ENCODE measurements around the gene DPP6. TPM values are rescaled to one million over a fixed set of nuclear protein-coding genes. Genes with fewer than 3 reads are reported as not detected.

DPP6 gene
- total and polyA plus RNA-seq, 9 of the 15 experiments (the other 6 are each of a cell fraction or from before 2014, with no cell fraction given): not detected

- TF ChIP-seq, protein P1, sequence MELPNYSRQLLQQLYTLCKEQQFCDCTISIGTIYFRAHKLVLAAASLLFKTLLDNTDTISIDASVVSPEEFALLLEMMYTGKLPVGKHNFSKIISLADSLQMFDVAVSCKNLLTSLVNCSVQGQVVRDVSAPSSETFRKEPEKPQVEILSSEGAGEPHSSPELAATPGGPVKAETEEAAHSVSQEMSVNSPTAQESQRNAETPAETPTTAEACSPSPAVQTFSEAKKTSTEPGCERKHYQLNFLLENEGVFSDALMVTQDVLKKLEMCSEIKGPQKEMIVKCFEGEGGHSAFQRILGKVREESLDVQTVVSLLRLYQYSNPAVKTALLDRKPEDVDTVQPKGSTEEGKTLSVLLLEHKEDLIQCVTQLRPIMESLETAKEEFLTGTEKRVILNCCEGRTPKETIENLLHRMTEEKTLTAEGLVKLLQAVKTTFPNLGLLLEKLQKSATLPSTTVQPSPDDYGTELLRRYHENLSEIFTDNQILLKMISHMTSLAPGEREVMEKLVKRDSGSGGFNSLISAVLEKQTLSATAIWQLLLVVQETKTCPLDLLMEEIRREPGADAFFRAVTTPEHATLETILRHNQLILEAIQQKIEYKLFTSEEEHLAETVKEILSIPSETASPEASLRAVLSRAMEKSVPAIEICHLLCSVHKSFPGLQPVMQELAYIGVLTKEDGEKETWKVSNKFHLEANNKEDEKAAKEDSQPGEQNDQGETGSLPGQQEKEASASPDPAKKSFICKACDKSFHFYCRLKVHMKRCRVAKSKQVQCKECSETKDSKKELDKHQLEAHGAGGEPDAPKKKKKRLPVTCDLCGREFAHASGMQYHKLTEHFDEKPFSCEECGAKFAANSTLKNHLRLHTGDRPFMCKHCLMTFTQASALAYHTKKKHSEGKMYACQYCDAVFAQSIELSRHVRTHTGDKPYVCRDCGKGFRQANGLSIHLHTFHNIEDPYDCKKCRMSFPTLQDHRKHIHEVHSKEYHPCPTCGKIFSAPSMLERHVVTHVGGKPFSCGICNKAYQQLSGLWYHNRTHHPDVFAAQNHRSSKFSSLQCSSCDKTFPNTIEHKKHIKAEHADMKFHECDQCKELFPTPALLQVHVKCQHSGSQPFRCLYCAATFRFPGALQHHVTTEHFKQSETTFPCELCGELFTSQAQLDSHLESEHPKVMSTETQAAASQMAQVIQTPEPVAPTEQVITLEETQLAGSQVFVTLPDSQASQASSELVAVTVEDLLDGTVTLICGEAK (IDR thresholded peaks at IDR 0.05): no peak
- TF ChIP-seq, protein P1 (CRISPR knock-in tag; IDR thresholded peaks at IDR 0.05): no peak
- TF ChIP-seq ZNF277 (CRISPR knock-in tag; IDR thresholded peaks at IDR 0.05; ENCODE audit: borderline replicate concordance) (no peak), SMARCC2 (IDR thresholded peaks at IDR 0.05; ENCODE audit: low read depth) (no peak), PHF21A (IDR thresholded peaks at IDR 0.05; ENCODE audit: borderline replicate concordance, low read depth) (no peak), PML (IDR thresholded peaks at IDR 0.05; ENCODE audit: low read length) (no peak), CHD2 (IDR thresholded peaks at IDR 0.05; ENCODE audit: low read depth, low read length) (no peak), ARID3B (CRISPR knock-in tag; IDR thresholded peaks at IDR 0.05; ENCODE audit: borderline replicate concordance) (no peak), STAT5B (CRISPR knock-in tag; IDR thresholded peaks at IDR 0.05) (no peak), ZC3H11A (IDR thresholded peaks at IDR 0.05; ENCODE audit: low read depth, low read length) (no peak), FOXM1 (IDR thresholded peaks at IDR 0.05; ENCODE audit: low read depth) (no peak), FOXM1 (CRISPR knock-in tag; IDR thresholded peaks at IDR 0.05; ENCODE audit: low read depth) (no peak), GABPB1 (CRISPR knock-in tag; IDR thresholded peaks at IDR 0.05) (no peak), BRD4 (IDR thresholded peaks at IDR 0.05) (no peak), SNRNP70 (optimal IDR thresholded peaks at IDR 0.05; ENCODE audit: low read depth, low read length) (no peak)
Observed at GRCh38 chr7:154646126-154647013, 594.2 kb downstream of the DPP6 start (continued).
